Dermis blood vessel endothelial cell (primary cell): ENCODE measurements around the gene UBE2G2. TPM values are rescaled to one million over a fixed set of nuclear protein-coding genes. Genes with fewer than 3 reads are reported as not detected.

ENCODE experiments used
- DNase-seq: peaks from one replicate; pipeline ENCODE4 v3.0.0; 2010
- total RNA-seq: library from RNA; depleted of rRNA; stranded (reverse); fragments of >200 nt; gene quantifications from 2 replicates; pipeline ENCODE4 v1.2.3, GENCODE V29; 2014

UBE2G2 gene
- total RNA-seq, 1 donor from 2014 or later, result 85.3 TPM

- no peak for DNase-seq
Observed at GRCh38 chr21:44814498-44815023, 12.9 kb upstream of the UBE2G2 start.

- DNase-seq, result no peak
Observed at GRCh38 chr21:44813727-44814126, 12.1 kb upstream of the UBE2G2 start.

DNA sequence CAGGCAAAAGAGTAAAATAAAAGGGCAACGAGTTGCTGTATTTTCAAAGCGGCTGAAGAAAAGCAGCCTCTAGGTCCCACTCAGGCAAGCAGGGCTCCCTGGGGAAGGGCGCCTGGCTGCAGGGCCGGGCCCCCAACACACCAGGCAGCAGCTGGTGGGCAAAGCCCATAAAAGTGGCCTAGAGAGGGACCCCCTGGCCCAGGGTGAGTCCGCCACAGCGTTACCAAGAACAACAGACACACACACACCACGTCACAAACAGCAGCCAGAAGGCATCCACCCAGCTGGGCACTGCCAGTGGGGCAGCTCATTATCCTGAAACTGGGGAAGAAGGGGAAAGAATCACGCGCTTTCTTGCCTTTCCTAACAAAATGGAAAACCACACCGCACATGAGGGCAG lies 11.5 kb upstream of the UBE2G2 start:
- DNase-seq, result no peak

- no peak for DNase-seq
Observed at GRCh38 chr21:44812640-44813039, 11.0 kb upstream of the UBE2G2 start.

- DNase-seq, result no peak
Observed at GRCh38 chr21:44810779-44811178, 9.2 kb upstream of the UBE2G2 start.

- DNase-seq, result no peak
Observed at GRCh38 chr21:44805859-44806258, 4.2 kb upstream of the UBE2G2 start.

DNA sequence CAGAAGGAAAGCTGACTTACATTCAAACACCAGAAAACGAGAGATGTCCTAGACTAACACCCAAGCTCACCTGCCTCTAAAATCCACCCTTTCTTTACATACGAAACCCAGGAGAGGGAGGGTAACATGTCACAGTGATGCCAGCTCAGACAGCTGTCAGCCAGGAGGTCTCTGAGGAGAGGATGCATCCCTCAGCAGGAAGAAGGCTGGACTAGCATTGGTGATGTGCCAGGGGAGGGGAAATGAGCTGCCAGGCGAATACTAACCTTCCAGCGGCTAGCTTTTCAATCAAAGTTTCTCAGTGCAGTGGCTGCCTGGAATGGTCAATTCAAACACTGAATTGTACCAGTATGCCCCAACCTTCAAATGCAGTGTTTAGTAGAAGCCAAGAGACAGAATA lies 3.6 kb upstream of the UBE2G2 start:
- DNase-seq, result no peak

DNA sequence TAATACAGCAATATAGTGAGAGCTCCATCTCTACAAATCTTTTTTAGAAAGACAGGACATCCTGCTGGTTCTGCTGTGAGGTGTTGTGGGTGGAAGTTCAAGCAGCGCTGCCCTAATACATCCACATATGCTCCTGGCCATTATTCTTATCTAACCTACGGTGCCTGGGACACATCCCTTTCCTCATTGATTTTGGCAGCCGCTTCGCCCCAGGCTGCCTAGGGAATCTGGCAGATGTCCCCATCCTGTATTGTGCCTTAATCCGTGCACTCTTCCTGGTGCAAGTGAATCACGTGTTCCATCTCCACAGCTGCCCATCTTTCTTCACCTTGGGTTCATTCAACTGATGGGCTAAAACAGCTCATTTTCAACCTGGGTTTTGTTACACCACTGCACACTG lies 3.1 kb upstream of the UBE2G2 start:
- peak; percentile 53 for DNase-seq

GRCh38 chr21:44803651-44804050 lies 2.0 kb upstream of the UBE2G2 start:
- DNase-seq, result no peak

- no peak for DNase-seq
Observed at GRCh38 chr21:44802396-44803153, 955 bp upstream of the UBE2G2 start.

DNA sequence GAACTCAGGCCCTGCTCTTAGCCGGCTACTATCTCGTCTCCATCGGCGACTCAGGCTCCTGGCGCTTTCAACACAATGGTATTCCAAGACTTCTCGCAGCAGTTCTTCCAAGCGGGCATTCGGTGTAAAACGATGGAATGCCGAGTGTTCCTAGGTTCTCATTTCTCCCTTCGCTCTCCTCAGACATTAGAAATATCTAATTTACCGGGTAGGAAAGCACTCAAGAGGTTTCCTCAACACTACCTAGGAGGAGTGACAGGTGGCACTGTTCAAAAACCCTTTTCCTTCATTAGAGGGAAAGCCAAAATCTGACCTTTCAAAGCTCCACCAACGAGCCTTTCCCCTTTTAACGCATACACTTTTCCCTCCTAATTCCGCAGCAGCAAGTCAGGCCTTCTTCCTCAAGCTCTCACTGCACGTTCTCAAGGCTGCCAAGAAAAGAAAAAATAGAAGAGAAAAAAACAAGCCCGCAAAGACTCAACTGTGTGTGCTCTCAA lies 601 bp downstream of the UBE2G2 start:
- DNase-seq, result peak; percentile 51

- peak; percentile 76 for DNase-seq
Observed at GRCh38 chr21:44800103-44800502, 1.5 kb downstream of the UBE2G2 start.

DNA sequence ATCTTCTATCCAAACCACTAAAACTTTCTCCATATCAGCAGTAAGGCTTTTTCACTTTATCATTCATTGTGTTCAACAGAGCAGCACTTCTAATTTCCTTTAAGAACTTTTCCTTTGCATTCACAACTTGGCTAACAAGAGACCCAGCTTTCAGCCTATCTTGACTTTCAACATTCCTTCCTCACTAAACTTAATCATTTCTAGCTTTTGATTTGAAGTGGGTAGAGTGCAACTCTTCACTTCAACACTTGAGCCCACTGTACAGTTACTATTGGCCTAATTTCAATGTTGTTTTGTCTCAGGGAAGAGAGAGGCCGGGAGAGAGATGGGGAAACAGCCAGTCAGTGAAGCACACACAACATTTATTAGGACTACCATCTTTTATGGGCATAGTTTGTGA lies 2.0 kb downstream of the UBE2G2 start:
- DNase-seq, result no peak

- no peak for DNase-seq
Observed at GRCh38 chr21:44797775-44798174, 3.8 kb downstream of the UBE2G2 start.

DNA sequence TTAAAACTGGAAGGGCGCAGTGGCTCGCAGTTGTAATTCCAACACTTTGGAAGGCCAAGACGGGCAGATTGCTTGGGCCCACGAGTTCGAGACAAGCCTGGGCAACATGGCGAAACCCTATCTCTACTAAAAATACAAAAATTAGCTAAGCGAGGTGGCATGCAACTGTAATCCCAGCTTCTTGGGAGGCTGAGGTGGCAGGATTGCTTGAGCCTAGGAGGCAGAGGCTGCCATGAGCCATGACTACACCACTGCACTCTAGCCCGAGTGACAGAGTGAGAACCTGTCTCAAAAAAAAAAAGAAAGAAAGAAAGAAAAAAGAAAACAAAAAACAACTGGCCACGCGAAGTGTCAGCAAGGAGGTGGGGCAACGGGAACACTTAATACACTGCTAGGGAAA lies 6.3 kb downstream of the UBE2G2 start:
- no peak for DNase-seq

- DNase-seq, result no peak
Observed at GRCh38 chr21:44793592-44794374, 7.8 kb downstream of the UBE2G2 start.

GRCh38 chr21:44792702-44793591 lies 8.7 kb downstream of the UBE2G2 start:
- peak; percentile 77 for DNase-seq

DNA sequence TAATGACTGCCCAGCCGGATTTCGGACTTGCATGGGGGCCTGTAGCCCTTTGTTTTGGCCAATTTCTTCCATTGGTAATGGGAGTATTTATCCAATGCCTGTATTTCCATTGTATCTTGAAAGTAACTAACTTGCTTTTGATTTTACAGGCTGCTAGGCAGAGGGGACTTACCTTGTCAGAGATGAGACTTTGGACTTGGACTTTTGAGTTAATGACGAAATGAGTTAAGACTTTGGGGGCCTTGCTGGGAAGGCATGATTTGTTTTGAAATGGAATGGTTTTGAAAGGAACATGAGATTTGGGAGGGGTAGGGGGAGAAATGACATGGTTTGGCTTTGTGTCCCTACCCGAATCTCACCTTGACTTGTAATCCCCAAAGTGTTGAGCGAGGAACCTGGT lies 9.6 kb downstream of the UBE2G2 start:
- no peak for DNase-seq

DNA sequence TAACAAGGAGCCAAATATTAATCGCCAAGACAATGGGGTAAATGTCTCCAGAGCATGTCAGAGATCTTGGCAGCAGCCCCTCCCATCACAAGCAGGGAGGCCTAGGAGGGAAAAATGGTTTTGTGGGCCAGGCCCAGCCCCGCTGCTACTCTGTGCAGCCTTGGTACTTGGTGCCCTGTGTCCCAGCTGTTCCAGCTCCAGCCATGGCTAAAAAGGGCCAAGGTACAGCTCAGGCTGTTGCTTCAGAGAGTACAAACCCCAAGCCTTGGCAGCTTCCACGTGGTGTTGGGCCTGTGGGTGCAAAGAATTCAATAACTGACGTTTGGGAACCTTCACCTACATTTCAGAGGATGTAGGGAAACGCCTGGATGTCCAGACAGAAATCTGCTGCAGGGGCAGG lies 10.4 kb downstream of the UBE2G2 start:
- no peak for DNase-seq

- DNase-seq, result no peak
Observed at GRCh38 chr21:44790368-44790767, 11.3 kb downstream of the UBE2G2 start.

DNA sequence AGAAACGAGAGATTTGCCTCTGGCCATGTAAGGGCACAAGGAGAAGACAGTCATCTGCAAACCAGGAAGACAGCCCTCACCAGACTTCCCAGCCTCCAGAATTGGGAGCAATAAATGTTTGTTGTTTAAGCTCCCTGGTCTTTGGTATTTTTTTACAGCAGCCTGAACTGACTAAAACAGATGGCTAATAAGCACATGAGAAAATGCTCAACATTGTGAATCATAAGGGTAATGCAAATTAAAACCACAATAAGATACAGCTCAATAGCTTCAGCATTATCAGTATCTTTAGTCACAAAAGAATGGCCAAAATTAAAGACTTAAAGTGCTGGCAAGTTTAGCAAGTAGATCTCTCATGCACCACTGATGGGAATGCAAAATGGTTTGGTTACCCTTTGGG lies 11.7 kb downstream of the UBE2G2 start:
- no peak for DNase-seq

- no peak for DNase-seq
Observed at GRCh38 chr21:44785620-44786335, 15.8 kb downstream of the UBE2G2 start.
